Mesenchymal stem cell (in vitro differentiated cells and primary cell): ENCODE results near the gene ABCB8.

ENCODE experiments used
- DNase-seq: peaks from one replicate; pipeline ENCODE4 v3.0.0-alpha.2; 2013
- H2AFZ ChIP-seq: one replicate; pipeline ENCODE4 v1.6.1; 2013; ENCODE audit warnings: low read depth, mild to moderate bottlenecking, control low read depth, inconsistent platforms, low read length, moderate library complexity
- H2AK5ac ChIP-seq: 2 replicates; pipeline ENCODE4 v1.6.1; 2013; ENCODE audit warnings: low read length, moderate library complexity, mild to moderate bottlenecking, inconsistent platforms; ENCODE audit not compliant: severe bottlenecking
- H2BK120ac ChIP-seq: one replicate; pipeline ENCODE4 v1.6.1; 2013; ENCODE audit warnings: low read depth, mild to moderate bottlenecking, inconsistent platforms, low read length, moderate library complexity
- H2BK12ac ChIP-seq, 2 experiments: one replicate each; pipeline ENCODE4 v1.6.1; 2013; ENCODE audit warnings: inconsistent platforms in 2 of 2, low read length in 2 of 2, mild to moderate bottlenecking in 2 of 2, moderate library complexity in 2 of 2, control low read depth in 1 of 2
- H2BK15ac ChIP-seq: one replicate; pipeline ENCODE4 v1.6.1; 2013; ENCODE audit warnings: mild to moderate bottlenecking, low read depth, inconsistent platforms; ENCODE audit not compliant: poor library complexity, severe bottlenecking
- H2BK5ac ChIP-seq: 2 replicates; pipeline ENCODE4 v1.6.1; 2013; ENCODE audit warnings: low read depth, mild to moderate bottlenecking, low read length, control low read depth, inconsistent platforms; ENCODE audit not compliant: poor library complexity, severe bottlenecking
- H3K14ac ChIP-seq, 2 experiments: one replicate each; pipeline ENCODE4 v1.6.1; 2013; ENCODE audit warnings: inconsistent platforms in 2 of 2, low read length in 2 of 2, control low read depth in 1 of 2, mild to moderate bottlenecking in 1 of 2, moderate library complexity in 1 of 2
- H3K18ac ChIP-seq, 2 experiments: one replicate each; pipeline ENCODE4 v1.6.1; 2013; ENCODE audit warnings: inconsistent platforms in 2 of 2, low read length in 2 of 2, control low read depth in 1 of 2, low read depth in 1 of 2, mild to moderate bottlenecking in 1 of 2
- H3K23ac ChIP-seq, 2 experiments: one replicate each; pipeline ENCODE4 v1.6.1; 2013; ENCODE audit warnings: inconsistent platforms in 2 of 2, low read length in 2 of 2, mild to moderate bottlenecking in 2 of 2, moderate library complexity in 2 of 2, control low read depth in 1 of 2
- H3K27ac ChIP-seq: 2 replicates; pipeline ENCODE4 v1.5.1; 2013; ENCODE audit warnings: mild to moderate bottlenecking, moderate library complexity, low read length, control low read depth, inconsistent platforms; ENCODE audit not compliant: poor library complexity, severe bottlenecking
- H3K27me3 ChIP-seq, 2 experiments: 2 replicates each; pipeline versions ENCODE4 v1.6.1 to v1.7.0; 2013; ENCODE audit warnings: low read length in 2 of 2, mild to moderate bottlenecking in 2 of 2, moderate library complexity in 2 of 2, control low read depth in 1 of 2, inconsistent platforms in 1 of 2; ENCODE audit not compliant: control insufficient read depth in 1 of 2, insufficient read depth in 1 of 2
- H3K36me3 ChIP-seq, 2 experiments: 2 replicates each; pipeline versions ENCODE4 v1.6.1 to v1.7.0; 2013; ENCODE audit warnings: low read length in 2 of 2, control low read depth in 1 of 2, inconsistent platforms in 1 of 2, low read depth in 1 of 2, mild to moderate bottlenecking in 1 of 2; ENCODE audit not compliant: insufficient read depth in 2 of 2, control insufficient read depth in 1 of 2
- H3K4ac ChIP-seq, 2 experiments: one replicate each; pipeline ENCODE4 v1.6.1; 2013; ENCODE audit warnings: inconsistent platforms in 2 of 2, low read length in 2 of 2, mild to moderate bottlenecking in 2 of 2, moderate library complexity in 2 of 2, control low read depth in 1 of 2, low read depth in 1 of 2
- H3K4me1 ChIP-seq: 2 replicates; pipeline ENCODE4 v1.6.1; 2013; ENCODE audit warnings: low read depth, low read length, control low read depth; ENCODE audit not compliant: control insufficient read depth, insufficient read depth
- H3K4me2 ChIP-seq: 2 replicates; pipeline ENCODE4 v1.6.1; 2013; ENCODE audit warnings: low read length, mild to moderate bottlenecking, inconsistent platforms; ENCODE audit not compliant: poor library complexity, severe bottlenecking
- H3K4me3 ChIP-seq, 2 experiments: 2 replicates each; pipeline versions ENCODE4 v1.5.1 to v1.7.0; 2013; ENCODE audit warnings: low read length in 2 of 2, mild to moderate bottlenecking in 2 of 2, control low read depth in 1 of 2, low read depth in 1 of 2; ENCODE audit not compliant: insufficient read depth in 1 of 2
- H3K79me1 ChIP-seq: replicated peaks from 2 replicates; pipeline ENCODE4 v1.6.1; 2013; ENCODE audit warnings: mild to moderate bottlenecking, control low read depth, low read length, inconsistent platforms; ENCODE audit not compliant: poor library complexity, severe bottlenecking
- H3K9ac ChIP-seq: 2 replicates; pipeline ENCODE4 v1.7.0; 2013; ENCODE audit warnings: mild to moderate bottlenecking, low read length, moderate library complexity
- H3K9me3 ChIP-seq: 2 replicates; pipeline ENCODE4 v1.7.0; 2013; ENCODE audit warnings: mild to moderate bottlenecking, low read length; ENCODE audit not compliant: control insufficient read depth
- H4K8ac ChIP-seq: one replicate; pipeline ENCODE4 v1.6.1; 2013; ENCODE audit warnings: inconsistent platforms, mild to moderate bottlenecking, low read length, moderate library complexity
- H4K91ac ChIP-seq: one replicate; pipeline ENCODE4 v1.6.1; 2013; ENCODE audit warnings: mild to moderate bottlenecking, low read length, inconsistent platforms
- WGBS: methylation state at CpG from one replicate; pipeline ENCODE4 v1.1.7; 2013; ENCODE audit warnings: mixed read lengths; 5-methylcytosine and 5-hydroxymethylcytosine counted together

The ABCB8 gene

DNA sequence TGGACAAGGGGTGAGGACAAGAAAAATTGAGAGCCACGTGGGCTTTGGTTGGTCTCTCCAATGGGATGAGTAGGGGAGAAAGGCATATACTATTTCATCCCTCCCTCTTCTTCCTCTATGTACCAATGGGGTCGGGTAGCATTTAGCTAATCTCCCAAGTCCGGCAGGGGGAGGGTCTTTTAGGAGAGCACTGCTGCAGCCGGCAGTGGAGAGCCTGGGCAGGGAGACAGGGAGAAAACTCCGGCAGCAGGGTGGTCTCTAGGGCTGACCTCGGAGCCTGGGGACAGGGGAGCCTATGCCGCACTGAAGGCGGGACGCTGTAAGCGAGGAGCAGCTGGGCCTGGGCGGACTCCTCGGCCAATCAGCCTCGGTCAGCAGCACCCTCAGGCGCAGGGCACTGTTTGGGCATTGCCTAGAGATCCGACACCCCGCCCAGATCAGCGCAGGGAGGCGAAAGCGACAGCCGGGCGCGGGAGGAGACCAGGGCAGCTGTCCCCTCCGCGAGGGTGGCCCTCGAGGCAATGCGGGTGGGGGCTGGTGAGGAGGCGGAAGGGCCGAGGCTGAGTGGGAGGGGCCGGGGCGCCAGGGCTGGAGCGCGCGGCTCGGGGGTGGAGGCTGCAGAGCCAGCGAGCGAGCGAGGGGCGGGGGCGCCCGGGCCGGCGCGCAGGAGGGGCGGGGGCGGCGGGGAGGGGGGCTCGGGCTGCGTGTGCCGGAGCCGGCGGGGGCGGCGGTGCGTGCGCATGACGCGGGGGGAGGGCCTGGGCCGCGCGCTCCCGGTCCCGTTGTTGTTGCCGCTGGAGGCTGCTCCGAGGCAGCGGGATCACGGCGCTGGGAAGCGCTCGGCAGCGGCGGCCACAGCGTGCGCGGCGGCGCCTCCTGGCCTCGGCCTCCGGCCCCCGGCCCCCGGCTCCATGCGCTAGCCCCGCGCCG, 57.7 kb downstream of the ABCB8 start, which contains the start of gene AGAP3:
TSS of gene AGAP3 (plus strand) at position 785 of the 930 bp plus-strand sequence. CDS start 267 bp downstream, outside the sequence.
- Histone ChIP-seq H3K18ac (peak within 1 kb of the TSS; percentile 93 to 99), H3K4ac (peak within 1 kb of the TSS; percentile 88 to 98), H3K9ac (peak within 1 kb of the TSS; percentile 94), H2AK5ac (no peak within 1 kb of the TSS), H4K8ac (peak within 1 kb of the TSS; percentile 88), H3K14ac (peak within 1 kb of the TSS in 1 of 2 experiments; percentile 99), H3K27me3 (no peaks in the 10 kb centered on the region), H3K4me1 (peaks cover 50% of the 10 kb centered on the region), H2BK120ac (peak within 1 kb of the TSS; percentile 39), H4K91ac (peak within 1 kb of the TSS; percentile 54), H2AFZ (peak within 1 kb of the TSS; percentile 73), H3K4me3 (peak within 1 kb of the TSS; percentile 76 to 94), H2BK15ac (peak within 1 kb of the TSS; percentile 98), H3K36me3 (peaks cover 0 to 14% of the 10 kb centered on the region in 2 experiments), H3K4me2 (peak within 1 kb of the TSS; percentile 76), H2BK5ac (no peak within 1 kb of the TSS), H3K27ac (peak within 1 kb of the TSS; percentile 80), H3K23ac (peak within 1 kb of the TSS in 1 of 2 experiments; percentile 94), H2BK12ac (peak within 1 kb of the TSS; percentile 78 to 94), H3K79me1 (peaks cover 2% of the 10 kb centered on the region), H3K9me3 (no peaks in the 10 kb centered on the region)
- peak; percentile 86 for DNase-seq
- whole genome bisulfite sequencing, result under 1% methylated on average over 38 of the region's 84 CpGs

DNA sequence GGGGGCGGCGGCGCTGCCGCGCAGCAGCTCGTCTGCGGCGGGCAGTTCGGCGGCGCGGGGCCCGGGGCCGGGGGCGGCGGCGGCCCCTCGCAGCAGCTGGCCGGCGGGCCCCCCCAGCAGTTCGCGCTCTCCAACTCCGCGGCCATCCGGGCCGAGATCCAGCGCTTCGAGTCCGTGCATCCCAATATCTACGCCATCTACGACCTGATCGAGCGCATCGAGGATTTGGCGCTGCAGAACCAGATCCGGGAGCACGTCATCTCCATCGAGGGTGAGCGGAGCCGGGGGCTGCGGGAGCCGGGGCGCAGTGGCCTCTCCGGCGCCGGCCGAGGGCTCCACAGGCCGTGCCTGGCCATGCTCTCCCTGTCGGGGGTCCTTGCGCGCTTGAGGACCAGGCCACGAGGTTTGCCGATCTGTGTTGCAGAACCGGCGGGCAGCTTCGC, 58.6 kb downstream of the ABCB8 start:
- H3K9ac ChIP-seq, result peak overlapping the region; percentile 94
- peaks cover 2% of the 10 kb centered on the region for H3K79me1 ChIP-seq
- peak overlapping the region in 1 of 2 experiments; percentile 45 for H2BK12ac ChIP-seq
- no peak overlapping the region for H2BK5ac ChIP-seq
- H3K27ac ChIP-seq, result peak overlapping the region; percentile 30
- peak; percentile 51 for DNase-seq
- peak overlapping the region; percentile 39 for H2BK120ac ChIP-seq
- H3K36me3 ChIP-seq, result peaks cover 2 to 12% of the 10 kb centered on the region in 2 experiments
- H3K4me3 ChIP-seq, result peak overlapping the region; percentile 76 to 94
- peak overlapping the region; percentile 38 to 94 for H3K4ac ChIP-seq
- H3K23ac ChIP-seq, result no peak overlapping the region
- H3K18ac ChIP-seq, result peak overlapping the region; percentile 93 to 96
- H3K14ac ChIP-seq, result peak overlapping the region in 1 of 2 experiments; percentile 99
- H2AFZ ChIP-seq, result no peak overlapping the region
- no peak overlapping the region for H2AK5ac ChIP-seq
- H3K27me3 ChIP-seq, result no peaks in the 10 kb centered on the region
- peak overlapping the region; percentile 54 for H4K91ac ChIP-seq
- peaks cover 43% of the 10 kb centered on the region for H3K4me1 ChIP-seq
- WGBS, result under 1% methylated on average over 35 of the region's 56 CpGs
- H3K9me3 ChIP-seq, result no peaks in the 10 kb centered on the region
- H4K8ac ChIP-seq, result peak overlapping the region; percentile 16
- peak overlapping the region; percentile 98 for H2BK15ac ChIP-seq
- H3K4me2 ChIP-seq, result peak overlapping the region; percentile 69

DNA sequence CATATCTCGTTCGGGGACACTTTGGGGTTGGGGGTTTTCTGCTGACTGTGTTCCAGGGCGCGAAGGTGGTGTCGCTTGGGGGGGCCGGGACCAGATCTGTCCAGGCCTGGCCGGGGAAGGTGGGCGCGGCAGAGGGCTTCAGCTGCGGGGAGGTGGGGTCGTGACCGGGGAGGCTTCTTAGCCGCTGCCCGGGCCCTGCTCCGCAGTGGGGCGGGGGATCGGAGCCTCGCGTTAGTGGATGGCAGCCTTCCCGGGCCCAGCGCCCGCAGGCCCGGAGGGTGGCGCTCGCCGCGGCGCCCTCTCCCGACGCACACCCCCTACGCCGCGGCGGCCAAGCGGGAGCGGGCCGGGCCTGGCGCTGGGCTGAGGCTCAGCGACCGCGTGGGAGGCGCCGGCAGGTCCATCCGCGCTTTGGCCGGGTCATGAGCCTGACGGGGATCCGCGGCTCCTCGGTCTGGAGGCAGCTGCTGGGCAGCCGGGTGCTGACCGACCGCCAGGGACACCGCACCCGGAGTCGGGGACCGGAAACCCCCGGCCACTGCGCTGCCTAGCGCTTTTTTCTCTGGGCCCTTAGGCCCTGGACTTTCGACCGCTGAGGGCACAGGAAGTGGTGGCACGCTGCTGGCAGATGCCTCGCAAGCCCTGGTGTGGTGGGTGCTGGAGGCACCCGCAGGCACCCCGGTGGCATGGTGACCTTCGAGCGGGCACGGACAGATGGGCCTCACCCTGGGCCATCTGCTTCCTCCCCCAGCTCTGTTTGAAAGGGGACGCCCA, 59.2 kb downstream of the ABCB8 start:
- DNase-seq, result peak; percentile 49
- peak overlapping the region; percentile 69 for H3K4me2 ChIP-seq
- H3K4me1 ChIP-seq, result peaks cover 40% of the 10 kb centered on the region
- H3K9ac ChIP-seq, result peak overlapping the region; percentile 94
- H2BK12ac ChIP-seq, result peak overlapping the region in 1 of 2 experiments; percentile 64
- H3K4ac ChIP-seq, result peak overlapping the region; percentile 38 to 94
- WGBS, result under 1% methylated on average over 63 of the region's 70 CpGs
- no peak overlapping the region for H2AFZ ChIP-seq
- H3K36me3 ChIP-seq, result peaks cover 5 to 13% of the 10 kb centered on the region in 2 experiments
- H3K4me3 ChIP-seq, result peak overlapping the region; percentile 76 to 94
- no peak overlapping the region for H2AK5ac ChIP-seq
- H3K27me3 ChIP-seq, result no peaks in the 10 kb centered on the region
- no peak overlapping the region for H2BK120ac ChIP-seq
- peak overlapping the region; percentile 98 for H2BK15ac ChIP-seq
- peak overlapping the region in 1 of 2 experiments; percentile 99 for H3K14ac ChIP-seq
- no peak overlapping the region for H2BK5ac ChIP-seq
- H4K8ac ChIP-seq, result peak overlapping the region; percentile 16
- H3K79me1 ChIP-seq, result peaks cover 2% of the 10 kb centered on the region
- H3K18ac ChIP-seq, result peak overlapping the region; percentile 93 to 96
- H3K27ac ChIP-seq, result peak overlapping the region; percentile 47
- H3K9me3 ChIP-seq, result no peaks in the 10 kb centered on the region
- peak overlapping the region in 1 of 2 experiments; percentile 29 for H3K23ac ChIP-seq
- H4K91ac ChIP-seq, result peak overlapping the region; percentile 54
